ENCODE measurements around the gene WNT3A.

The WNT3A gene

GRCh38 chr1:228058172-228058948 is 51.6 kb downstream of the WNT3A start:
- no peak for DNase-seq

- DNase-seq: no peak
Observed at GRCh38 chr1:228058949-228059633, 52.3 kb downstream of the WNT3A start.

- DNase-seq: peak; percentile 91
Observed at GRCh38 chr1:228059634-228060457, 53.0 kb downstream of the WNT3A start.

- DNase-seq: no peak
Observed at GRCh38 chr1:228060458-228061190, 53.8 kb downstream of the WNT3A start.

- no peak for DNase-seq
Observed at GRCh38 chr1:228061411-228062084, 54.8 kb downstream of the WNT3A start.

GRCh38 chr1:228062085-228062791 is 55.4 kb downstream of the WNT3A start:
- no peak for DNase-seq

GRCh38 chr1:228062812-228063211 is 56.0 kb downstream of the WNT3A start:
- DNase-seq: no peak

- no peak for DNase-seq
Observed at GRCh38 chr1:228063251-228064191, 56.7 kb downstream of the WNT3A start.

- no peak for DNase-seq
Observed at GRCh38 chr1:228064296-228064695, 57.5 kb downstream of the WNT3A start.

- DNase-seq: no peak
Observed at GRCh38 chr1:228064741-228065542, 58.1 kb downstream of the WNT3A start.

- no peak for DNase-seq
Observed at GRCh38 chr1:228065543-228066347, 58.9 kb downstream of the WNT3A start.

- no peak for DNase-seq
Observed at GRCh38 chr1:228066416-228066815, 59.6 kb downstream of the WNT3A start.

- DNase-seq: no peak
Observed at GRCh38 chr1:228066891-228067654, 60.3 kb downstream of the WNT3A start.

GRCh38 chr1:228068359-228068758 is 61.6 kb downstream of the WNT3A start:
- no peak for DNase-seq

GRCh38 chr1:228070173-228070572 is 63.4 kb downstream of the WNT3A start:
- no peak for DNase-seq

GRCh38 chr1:228070851-228071250 is 64.1 kb downstream of the WNT3A start:
- no peak for DNase-seq

- no peak for DNase-seq
Observed at GRCh38 chr1:228071839-228072657, 65.2 kb downstream of the WNT3A start.
